HG02678 (cell line): ENCODE results near the gene AGBL5.
A peak's percentile ranks its signal among the peaks of the same experiment; 100 is the strongest.

Source experiments
- ATAC-seq: cut with Tn5 transposase; IDR thresholded peaks from one replicate; pipeline ENCODE4 v1.9.1; 2021; ENCODE audit warnings: mild to moderate bottlenecking, moderate library complexity; ENCODE audit not compliant: unreplicated experiment

AGBL5 gene

DNA sequence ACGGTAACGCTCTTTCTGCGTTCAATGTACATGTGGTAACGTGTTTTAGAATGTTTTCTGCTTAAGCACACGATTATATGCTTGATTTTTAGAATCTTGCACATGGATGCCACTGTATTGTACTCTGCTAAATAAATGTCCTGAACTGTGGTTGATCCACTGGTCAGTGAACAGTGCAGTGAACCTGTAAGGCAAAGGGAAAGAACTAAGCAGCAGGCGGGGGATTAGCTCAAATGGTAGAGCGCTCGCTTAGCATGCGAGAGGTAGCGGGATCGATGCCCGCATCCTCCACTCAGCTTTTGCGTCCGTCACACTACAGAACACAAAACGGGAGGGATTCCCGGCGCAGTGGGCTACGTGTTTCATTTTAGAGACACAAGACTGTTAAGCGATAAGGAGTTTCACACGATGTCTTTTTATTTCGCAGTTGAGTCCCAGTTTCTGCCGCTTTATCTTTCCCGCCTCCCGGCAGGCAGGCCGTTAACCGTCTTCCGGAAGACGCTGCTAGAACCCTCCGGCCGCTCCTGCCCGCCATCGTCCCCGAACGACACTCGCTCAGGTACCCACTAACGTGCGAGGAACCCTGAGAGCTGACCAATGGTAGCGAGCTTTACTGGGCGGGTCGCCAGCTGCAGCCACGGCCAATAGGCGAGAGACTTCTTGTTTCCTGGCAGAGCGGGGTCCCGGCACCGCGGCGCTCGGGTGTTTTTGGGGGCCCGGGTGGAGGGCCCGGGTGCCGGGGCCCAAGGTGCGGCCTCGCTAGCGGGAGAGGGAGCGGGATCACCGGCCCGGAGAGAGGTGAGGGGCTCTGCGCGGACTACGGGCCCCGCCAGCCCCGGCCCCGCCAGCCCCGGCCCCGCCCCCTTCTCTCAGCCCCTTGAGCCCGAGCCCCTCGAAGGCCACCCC lies at the start of gene AGBL5:
Gene AGBL5 (plus strand): TSS at position 673 of the 906 bp plus-strand sequence. CDS start 1,291 bp downstream, outside the sequence.
- ATAC-seq = peak; percentile 68

- no peak for ATAC-seq
Measured at GRCh38 chr2:27001950-27002349, 49.5 kb upstream of the AGBL5 start.

GRCh38 chr2:27003007-27003406 lies 48.5 kb upstream of the AGBL5 start:
- no peak for ATAC-seq

DNA sequence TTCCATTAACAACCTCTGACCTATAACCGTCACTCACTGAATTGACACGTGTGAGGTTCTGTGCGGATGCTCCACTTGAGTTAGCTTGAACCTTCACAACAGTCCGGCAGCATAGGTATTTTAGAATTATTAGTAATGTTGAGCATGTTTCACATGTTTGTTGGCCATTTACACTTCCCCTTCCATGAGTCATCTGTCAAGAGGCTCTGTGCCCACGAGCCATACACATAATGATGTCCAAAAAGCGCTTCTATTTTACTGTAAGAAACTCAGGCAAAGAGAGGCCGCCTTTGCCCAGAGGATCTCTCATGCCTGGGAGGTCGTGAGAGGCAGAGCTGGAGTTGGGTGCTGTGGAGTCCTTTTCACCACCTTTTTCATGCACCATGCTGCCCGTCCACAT lies 47.6 kb upstream of the AGBL5 start:
- ATAC-seq = no peak

DNA sequence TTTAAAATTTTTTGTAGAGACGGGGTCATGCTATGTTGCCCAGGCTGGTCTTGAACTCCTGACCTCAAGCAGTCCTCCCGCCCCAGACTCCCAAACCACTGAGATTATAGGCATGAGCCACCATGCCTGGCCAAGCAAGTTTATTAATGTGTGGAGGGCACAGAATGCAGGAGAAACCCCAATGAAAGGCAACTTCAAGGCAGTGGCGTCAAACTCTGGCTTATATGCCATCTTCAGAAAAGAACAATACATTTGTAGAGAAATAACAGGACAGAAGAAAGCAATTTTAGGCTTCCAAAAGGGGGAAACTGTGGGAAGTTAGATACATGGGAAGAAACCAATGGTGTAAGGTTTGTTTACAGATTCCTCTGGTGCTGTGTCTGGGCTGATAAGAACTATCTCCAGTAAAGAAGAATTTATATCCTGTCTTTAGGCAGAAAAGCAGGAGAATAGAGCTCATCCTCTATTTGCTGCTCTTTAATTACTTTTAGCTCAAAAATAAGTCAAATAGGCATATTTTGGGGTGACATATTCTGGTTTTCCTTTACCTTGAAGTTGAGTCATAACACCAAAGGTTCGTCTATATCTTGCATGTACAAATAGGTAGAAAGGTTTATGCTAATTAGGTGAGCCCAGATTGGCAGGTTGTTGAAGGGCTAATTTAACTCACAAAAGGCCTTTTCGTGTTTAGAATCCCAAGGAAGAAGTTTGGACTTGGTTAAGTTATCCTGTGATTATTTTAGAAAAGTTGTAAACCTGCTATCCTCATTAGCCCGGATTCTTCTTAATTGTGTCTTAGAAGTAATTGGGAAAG lies 44.7 kb upstream of the AGBL5 start:
- no peak for ATAC-seq

DNA sequence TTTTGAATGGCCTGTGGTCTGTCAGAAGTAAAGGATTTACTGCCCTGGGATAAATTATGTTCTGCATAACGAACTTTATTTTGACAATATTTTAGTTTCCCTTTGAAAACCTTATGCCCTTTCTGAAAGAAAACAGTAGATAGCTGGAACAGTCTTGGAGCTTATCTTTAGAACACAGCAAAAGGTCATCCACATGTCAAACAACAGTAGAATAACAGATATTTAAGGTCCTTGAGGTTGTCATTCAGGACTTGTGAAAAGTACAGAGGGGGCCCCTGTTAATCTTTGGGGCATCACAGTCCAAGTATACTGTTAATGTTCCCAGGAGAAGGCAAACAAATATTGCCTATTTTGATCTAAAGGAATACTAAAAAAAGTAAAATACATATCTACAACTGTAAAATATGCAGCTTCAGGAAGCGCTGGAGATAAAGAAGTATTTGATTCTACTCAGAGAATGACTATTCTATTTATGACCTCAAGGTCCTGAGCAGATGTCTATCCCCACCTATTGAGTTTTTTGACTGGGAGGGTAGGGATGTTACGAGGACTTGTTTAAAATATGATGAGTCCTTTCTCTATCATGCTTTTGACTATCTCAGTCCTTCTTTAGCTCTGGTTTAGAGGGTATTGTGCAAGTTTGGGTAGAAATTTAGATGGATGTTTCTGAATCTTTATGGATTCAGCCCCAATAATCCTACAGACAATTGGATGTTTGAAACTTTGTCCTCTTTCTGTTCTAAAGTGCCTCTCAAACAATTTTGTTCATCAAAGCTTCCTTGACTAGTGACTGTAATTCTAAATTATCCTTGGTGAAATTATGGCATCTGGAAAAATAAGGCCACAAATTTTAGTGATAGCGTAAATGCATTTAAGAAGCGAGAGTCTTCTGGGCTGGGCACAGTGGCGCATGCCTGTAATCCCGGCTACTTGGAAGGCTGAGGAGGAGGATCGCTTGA lies 43.8 kb upstream of the AGBL5 start:
- ATAC-seq = no peak

DNA sequence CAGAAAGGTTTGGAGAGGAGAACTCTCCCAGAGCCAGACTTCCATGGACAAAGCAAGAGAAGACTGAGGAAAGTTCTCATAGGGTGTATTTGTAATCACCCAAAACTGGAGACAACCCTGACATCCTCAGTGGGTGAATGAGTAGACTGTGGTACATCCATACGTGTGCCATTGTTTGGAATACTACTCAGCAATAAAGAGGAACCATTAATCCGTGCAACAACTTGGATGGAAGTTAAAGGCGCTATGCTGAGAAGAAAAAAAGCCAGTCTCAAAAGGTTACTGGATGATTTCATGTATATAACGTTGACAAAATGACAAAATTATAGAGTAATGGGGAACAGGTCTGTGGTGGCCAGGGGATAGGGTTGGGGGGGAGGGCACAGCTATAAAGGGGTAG lies 42.8 kb upstream of the AGBL5 start:
- no peak for ATAC-seq

DNA sequence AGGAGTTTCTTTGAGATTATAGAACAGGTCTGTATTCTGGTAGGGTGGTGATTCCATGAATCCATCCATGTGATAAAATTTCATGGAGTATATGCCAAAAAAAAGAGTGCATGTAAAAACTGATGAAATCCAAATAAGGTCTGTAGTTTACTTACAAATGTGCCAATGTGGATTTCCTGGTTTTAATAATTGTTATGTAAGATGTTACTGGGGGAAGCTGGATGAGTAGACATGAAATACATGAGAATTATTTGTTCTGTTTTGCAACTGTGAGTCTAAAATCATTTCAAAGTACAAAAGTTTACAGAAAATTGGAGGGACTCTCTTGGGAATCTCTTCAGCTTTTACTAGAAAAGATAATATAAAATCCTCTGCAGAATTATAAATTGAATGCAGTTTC lies 42.4 kb upstream of the AGBL5 start:
- ATAC-seq = no peak

- ATAC-seq = no peak
Measured at GRCh38 chr2:27009716-27010115, 41.8 kb upstream of the AGBL5 start.

DNA sequence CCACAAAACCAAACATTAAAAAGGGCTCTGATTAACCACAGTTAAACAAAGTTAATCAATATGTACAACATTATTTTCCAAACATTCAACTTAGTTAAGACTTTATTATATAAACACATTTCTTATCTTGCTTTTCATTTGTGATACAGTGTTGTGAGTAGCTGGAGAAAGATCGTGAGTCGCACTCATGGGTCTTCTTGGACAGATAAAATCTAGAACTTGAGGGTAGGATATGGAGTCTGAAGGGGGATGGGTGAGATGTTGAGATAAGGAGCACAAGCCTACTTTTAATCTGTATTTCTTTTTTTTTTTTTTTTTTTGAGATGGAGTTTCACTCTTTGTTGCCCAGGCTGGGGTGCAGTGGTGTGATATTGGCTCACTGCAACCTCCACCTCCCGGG lies 41.3 kb upstream of the AGBL5 start:
- no peak for ATAC-seq

GRCh38 chr2:27013738-27014137 lies 37.7 kb upstream of the AGBL5 start:
- no peak for ATAC-seq

- ATAC-seq = no peak
Measured at GRCh38 chr2:27014771-27015433, 36.6 kb upstream of the AGBL5 start.

GRCh38 chr2:27016801-27017325 lies 34.6 kb upstream of the AGBL5 start:
- ATAC-seq = no peak

- ATAC-seq = no peak
Measured at GRCh38 chr2:27018142-27018541, 33.3 kb upstream of the AGBL5 start.

DNA sequence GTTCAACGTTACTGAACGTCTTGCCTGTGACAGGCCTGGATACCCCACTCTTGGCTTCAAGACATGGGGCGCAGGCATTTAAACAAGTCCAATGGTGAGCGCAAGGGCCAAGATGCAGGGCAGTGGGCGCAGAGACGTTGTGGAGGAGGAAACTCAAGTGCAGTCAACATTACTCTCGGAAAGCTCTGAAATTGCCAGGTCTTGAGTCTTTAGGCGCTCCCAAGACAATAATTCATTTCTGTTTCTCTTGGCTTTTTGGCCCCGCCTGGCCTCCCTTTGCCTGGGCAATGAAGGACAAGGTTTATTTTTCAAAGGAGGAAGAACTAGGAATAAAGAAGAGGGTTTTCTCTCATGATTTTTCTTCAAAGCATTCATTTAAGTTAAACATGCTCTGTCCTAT lies 32.0 kb upstream of the AGBL5 start:
- ATAC-seq = no peak

DNA sequence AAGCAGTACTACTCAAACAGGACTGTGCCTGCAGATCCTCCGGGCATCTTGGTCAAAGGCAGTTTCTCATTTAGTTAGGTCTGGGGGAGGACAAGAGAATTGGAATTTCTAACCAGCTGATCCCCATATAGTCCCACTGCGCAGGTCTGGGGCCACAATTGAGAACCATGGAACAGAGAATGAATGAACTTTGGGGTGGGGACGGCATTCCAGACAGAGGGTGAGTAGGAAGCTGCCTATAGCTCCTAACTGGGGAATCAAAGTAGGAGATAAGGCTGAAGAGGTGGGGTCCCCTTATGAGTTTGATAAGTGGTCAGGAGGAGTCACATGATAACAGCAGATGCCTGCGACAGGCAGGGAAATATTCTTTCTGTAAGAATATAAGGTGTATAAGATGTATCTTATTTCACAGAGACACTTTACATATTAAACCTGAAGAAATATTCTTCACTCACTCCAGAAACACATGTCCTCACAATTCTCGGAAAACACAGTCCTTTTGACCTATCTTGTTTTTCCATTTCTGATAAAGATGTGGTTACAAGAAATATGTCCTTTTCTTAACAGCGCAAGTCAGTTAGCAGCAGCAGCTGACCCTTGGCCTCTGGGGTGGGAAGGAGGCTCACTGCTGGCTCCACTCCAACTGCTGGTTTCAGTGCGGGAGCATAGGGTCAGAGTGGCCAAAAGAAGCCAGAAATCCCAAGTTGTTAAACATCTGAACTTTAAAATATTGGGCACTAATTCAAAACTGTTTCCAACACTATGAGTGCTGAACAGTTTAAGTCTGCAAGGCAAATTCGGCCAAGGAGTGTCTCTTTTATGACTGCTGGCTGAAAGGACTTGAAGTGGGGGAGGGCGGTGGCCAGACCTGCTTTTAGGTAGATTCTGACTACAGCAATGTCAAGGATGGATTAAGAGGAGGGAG lies 31.3 kb upstream of the AGBL5 start:
- ATAC-seq = no peak

DNA sequence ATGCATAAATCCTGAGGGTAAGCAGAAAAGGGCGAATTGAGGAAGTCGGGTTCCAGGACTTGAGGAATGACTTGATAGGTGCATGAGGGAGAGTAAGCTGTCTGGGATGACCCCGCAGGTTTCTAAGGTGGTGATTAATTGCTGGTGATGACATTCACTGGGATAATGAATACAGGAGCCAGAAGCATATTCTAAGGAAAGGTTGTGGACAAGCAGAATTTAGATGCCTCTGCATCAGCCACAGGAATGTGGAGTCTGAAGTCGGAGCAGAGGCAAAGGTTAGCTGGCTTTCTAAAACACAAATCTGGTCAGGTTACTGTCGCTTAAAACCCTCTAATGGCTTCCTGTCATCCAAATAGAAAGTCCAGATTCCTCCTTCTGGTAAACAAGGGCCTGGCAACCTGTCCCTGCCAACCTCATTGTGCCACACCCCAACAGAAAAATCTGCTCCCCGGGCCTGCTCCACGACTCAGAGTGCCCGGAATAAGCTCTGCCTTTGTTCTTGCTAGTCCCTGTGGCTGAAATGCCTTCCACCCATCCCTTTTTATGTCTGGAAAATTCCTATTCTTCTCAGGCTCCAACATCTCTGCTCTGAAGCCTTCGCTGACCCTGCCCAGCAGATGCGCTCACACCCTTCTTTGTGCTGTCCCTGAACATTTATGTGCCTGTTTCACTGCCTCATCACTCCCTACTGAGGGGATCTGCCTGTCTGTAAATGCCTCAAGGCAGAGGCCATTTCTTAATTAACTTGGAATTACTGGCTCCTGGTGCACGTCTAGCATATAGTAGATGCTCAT lies 30.0 kb upstream of the AGBL5 start:
- no peak for ATAC-seq

GRCh38 chr2:27023740-27024139 lies 27.7 kb upstream of the AGBL5 start:
- ATAC-seq = no peak
